GM21526 (cell line): ENCODE results near the gene TRIOBP.

Source experiments
- ATAC-seq: cut with Tn5 transposase; IDR thresholded peaks from one replicate; pipeline ENCODE4 v1.9.1; 2021; ENCODE audit warnings: moderate library complexity; ENCODE audit not compliant: unreplicated experiment, low FRiP score

TRIOBP gene

GRCh38 chr22:37803195-37803638 lies 106.4 kb downstream of the TRIOBP start:
- ATAC-seq: no peak

DNA sequence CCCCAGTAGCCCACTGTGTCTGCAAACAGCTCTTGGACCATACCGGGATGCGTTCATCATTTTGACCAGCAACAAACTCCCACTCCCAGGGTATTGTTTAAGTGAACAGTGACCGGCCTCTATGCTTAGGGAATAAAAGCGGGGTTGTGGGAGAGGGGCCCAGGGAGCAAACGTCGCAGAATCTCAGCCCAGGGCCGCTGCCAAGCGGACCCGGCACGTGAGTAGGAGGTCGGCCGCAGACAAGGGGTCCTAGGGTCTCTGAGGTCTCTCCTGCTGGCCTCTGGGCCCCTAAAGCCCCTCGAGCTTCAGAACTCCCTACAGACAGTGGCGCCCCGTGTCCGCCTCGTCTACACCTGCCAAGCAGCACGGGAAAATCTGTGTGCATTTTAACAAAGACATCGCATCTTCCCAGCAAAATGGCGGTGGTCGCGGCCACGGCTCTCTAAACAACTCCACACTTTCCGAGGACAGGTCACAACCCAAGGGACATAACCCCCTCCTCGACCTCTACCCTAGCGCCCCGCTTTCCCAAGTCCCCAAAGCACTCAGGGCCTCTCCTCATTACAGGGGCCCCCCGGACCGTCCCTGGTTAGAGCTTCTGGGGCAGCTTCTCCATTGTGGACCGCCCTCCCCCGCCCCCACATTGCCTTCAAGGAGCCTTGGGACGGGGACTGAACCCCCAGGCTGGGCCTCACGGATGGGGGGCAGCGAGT lies 106.9 kb downstream of the TRIOBP start:
- ATAC-seq: no peak

- ATAC-seq: no peak
Measured at GRCh38 chr22:37804352-37804880, 107.6 kb downstream of the TRIOBP start.

DNA sequence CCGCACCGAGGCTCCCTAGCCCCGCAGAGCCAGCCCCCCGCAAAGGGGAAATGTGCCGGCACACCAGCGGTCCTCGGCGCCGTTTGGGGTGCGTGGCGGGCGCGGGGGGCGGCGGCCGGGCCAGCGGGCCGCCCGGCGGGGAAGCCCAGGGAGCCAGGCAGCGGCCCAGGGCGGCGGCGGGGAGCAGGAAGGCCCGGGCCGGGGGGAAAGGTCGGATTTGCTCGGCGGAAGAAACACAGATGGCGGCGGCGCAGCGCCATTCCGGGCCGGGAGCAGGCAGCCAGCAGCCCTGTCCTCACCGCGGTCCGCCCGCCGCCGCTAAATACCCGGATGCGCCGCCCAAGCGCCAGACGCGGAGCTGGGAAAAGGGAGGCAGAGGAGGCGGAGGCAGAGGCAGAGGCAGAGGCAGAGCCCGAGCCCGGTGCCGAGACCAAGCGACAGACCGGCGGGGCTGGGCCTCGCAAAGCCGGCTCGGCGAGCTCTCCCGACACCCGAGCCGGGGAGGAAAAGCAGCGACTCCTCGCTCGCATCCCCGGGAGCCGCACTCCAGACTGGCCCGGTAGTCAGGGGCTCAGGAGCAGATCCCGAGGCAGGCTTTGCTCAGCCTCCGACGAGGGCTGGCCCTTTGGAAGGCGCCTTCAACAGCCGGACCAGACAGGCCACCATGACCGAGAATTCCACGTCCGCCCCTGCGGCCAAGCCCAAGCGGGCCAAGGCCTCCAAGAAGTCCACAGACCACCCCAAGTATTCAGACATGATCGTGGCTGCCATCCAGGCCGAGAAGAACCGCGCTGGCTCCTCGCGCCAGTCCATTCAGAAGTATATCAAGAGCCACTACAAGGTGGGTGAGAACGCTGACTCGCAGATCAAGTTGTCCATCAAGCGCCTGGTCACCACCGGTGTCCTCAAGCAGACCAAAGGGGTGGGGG lies 108.3 kb downstream of the TRIOBP start:
- ATAC-seq: no peak

DNA sequence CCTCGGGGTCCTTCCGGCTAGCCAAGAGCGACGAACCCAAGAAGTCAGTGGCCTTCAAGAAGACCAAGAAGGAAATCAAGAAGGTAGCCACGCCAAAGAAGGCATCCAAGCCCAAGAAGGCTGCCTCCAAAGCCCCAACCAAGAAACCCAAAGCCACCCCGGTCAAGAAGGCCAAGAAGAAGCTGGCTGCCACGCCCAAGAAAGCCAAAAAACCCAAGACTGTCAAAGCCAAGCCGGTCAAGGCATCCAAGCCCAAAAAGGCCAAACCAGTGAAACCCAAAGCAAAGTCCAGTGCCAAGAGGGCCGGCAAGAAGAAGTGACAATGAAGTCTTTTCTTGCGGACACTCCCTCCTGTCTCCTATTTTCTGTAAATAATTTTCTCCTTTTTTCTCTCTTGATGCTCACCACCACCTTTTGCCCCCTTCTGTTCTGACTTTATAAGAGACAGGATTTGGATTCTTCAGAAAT lies 109.0 kb downstream of the TRIOBP start:
- no peak for ATAC-seq

DNA sequence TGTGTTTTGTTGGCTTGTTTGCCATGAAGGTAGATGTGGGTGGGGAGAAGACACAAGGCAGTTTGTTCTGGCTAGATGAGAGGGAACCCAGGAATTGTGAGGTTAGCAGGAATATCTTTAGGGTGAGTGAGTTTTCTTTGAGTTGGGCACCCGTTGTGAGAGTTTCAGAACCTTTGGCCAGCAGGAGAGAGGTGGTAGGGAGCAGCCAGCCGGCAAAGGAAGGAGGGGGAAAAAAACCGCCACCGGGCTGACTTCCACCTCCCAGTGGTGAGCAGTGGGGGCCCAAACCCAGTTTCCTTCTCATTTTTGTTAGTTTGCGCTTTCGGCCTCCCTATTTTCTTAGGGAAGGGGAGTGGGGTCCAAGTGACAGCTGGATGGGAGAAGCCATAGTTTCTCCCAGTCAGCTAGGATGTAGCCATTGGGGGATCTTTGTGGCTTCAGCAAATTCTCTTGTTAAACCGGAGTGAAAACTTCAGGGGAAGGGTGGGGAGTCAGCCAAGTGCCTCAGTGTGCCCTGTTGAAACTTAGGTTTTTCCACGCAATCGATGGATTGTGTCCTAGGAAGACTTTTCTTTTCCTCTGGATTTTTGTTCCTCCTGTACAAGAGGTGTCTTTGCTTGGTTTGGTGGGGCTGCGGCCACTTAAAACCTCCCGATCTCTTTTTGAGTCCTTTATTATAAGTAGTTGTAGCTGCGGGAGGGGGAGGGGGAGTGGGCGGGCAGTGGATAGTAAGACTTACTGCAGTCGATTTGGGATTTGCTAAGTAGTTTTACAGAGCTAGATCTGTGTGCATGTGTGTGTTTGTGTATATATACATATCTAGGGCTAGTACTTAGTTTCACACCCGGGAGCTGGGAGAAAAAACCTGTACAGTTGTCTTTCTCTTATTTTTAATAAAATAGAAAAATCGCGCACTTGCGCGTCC lies 109.8 kb downstream of the TRIOBP start:
- ATAC-seq: no peak

DNA sequence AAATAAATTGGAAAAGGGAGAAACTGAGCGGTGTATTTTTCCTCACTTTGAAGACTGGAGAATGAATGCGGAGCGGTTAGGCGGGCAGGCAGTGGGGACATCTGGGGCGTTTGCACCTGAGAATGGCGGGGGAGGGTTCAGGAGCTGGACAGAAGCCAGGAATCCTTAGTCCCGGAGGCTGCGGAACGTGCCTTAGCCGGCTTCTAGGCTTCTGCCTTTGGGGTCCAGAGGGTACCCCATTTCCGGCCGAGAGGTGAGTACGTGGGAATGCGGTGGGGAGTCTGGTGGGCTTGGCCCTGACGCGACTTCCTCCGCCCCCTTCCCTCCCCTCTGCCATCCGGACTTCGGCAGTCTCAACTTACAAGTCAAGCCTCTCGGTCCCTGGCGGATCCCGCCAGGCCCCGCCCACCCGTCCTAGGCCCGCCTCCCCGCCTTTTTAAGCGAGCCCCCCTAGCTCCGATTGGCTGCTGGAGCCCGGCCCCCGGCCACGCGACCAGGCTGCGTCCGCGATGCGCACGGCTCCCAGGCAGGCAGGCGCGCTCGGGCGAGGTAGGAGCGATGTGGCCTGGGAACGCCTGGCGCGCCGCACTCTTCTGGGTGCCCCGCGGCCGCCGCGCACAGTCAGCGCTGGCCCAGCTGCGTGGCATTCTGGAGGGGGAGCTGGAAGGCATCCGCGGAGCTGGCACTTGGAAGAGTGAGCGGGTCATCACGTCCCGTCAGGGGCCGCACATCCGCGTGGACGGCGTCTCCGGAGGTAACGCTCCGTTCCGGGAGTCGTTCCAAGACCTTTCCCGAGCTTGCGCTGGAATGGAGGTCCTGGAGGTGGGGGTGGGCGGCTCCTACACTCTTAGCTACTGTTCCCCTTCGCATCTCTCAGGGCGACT lies 110.8 kb downstream of the TRIOBP start, which contains the start of gene GCAT:
Gene GCAT, plus strand, starts transcription at position 525 of the 884 bp plus-strand sequence. Its CDS starts 34 bp downstream, at position 559.
- ATAC-seq: peak; percentile 88

- ATAC-seq: no peak
Measured at GRCh38 chr22:37808294-37808657, 111.4 kb downstream of the TRIOBP start.

- no peak for ATAC-seq
Measured at GRCh38 chr22:37809672-37810333, 113.0 kb downstream of the TRIOBP start.

GRCh38 chr22:37811867-37812266 lies 115.0 kb downstream of the TRIOBP start:
- no peak for ATAC-seq

DNA sequence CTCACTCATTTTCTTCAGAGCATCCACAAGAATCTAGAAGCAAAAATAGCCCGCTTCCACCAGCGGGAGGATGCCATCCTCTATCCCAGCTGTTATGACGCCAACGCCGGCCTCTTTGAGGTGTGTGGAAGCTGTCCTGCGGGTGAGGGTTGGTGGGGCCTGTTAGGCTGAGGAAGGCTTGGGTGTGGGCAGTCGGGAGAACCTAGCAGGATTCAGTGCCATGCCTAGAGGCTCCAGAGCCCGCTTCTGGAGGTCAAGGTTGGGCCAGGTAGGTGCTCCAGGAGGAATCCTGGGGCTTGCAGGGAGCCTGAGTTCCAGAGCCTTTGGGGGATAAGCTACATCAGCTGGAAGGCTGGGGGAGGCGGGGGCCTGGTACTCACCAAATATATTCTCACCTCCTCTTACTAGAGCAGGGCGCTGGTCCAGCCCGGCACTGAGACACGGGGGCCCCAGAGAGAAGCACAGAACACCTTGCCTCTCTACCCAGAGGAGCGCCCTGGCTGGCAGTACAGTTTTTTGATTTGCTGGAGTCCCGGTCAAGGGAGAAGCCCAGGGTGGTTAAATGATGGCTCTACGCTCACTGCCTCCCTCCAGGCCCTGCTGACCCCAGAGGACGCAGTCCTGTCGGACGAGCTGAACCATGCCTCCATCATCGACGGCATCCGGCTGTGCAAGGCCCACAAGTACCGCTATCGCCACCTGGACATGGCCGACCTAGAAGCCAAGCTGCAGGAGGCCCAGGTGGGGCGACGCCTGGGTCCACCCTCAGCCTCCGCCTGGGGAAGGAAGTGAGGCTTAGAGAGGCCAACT lies 116.2 kb downstream of the TRIOBP start:
- no peak for ATAC-seq

DNA sequence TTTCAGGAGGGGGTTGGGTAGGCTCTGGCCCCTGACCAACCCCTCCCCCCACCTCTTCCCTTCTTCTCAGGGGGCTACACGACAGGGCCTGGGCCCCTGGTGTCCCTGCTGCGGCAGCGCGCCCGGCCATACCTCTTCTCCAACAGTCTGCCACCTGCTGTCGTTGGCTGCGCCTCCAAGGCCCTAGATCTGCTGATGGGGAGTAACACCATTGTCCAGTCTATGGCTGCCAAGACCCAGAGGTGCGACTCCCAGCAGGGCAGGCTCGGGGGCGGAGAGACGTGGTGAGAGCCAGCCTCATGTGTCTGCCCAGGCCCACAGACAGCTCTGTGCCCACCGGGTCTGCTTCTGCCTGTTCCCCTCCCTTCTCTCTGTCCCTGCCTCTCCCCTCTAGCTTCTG lies 118.7 kb downstream of the TRIOBP start:
- no peak for ATAC-seq

DNA sequence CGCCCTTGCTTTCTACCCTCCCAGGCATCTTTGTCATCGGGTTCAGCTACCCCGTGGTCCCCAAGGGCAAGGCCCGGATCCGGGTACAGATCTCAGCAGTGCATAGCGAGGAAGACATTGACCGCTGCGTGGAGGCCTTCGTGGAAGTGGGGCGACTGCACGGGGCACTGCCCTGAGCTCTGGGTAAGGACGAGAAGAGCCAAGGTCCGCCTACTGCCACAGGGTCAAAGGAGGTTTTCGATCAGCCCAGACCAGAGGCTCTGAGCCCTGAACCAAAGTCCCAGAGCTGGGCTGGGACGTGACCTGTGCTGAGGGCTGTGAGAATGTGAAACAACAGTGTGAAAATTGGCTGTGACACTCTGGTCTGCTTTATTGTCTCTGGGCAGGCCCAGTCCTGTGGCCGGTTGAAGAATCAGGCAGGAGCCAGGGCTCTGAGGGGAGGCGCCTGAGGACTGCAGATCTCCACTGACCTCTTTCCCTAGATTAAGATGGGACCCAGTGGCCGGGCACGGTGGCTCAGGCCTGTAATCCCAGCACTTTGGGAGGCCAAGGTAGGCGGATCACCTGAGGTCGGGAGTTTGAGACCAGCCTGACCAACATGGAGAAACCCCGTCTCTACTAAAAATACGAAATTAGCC lies 119.8 kb downstream of the TRIOBP start:
- ATAC-seq: no peak

DNA sequence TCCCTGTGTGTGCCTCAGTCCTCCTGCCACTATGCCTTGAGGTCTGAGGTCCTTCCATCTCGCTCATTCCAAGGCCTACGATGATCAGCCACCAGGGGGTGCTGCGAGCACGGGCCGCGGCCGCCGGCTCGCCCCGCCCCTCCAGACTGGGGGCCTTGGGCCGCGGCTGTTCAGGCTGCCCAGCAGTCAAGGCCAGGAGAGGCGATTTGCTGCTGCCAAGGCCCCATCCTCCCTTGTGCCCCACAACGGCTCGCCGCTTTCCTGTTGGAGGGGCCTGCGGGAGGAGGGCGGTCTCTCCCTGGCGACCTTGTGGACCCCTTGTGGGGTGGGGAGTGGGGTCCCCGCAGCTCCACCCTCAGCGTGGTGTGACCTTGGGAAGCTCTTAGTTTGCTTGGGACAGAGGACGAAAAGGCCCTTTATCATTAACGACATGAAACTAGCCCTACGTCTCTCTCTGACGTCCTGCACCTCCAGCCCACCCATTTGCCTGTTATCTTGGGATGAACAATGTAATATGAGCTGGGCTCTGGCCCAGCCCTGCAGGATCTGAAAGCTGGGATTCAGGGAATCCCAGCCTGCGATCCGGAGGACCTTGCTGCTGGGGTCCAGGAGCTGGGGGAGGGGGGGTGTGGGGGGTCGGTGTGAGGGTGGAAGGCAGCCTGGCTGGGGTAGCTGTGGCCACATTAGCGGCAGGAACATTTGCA lies 121.0 kb downstream of the TRIOBP start:
- no peak for ATAC-seq

GRCh38 chr22:37818409-37819104 lies 121.7 kb downstream of the TRIOBP start:
- ATAC-seq: no peak

DNA sequence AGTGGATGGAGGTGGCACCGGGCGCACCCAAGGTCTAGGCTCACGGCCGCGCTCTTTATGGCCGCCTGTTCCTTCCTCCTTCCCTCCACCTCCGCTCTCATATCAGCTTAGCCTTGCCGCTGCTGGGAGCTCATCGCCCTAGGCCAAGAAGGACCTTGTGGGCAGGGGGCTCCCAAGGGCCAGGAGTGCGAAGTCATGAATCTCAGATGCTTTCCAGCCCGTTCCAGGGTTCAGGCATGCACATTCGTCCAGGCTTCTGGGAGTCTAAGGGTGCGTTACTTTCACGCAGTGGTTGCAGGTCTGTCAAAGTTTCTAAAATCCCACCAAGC lies 122.2 kb downstream of the TRIOBP start:
- ATAC-seq: no peak
